ENCODE data around the gene PLPP3.

Gene PLPP3

GRCh38 chr1:56531624-56532349 is 47.6 kb downstream of the PLPP3 start (continued):
- TF ChIP-seq ZNF548 (tag by site-specific recombination; IDR thresholded peaks at IDR 0.05) (no peak), ZNF626 (tag by site-specific recombination; IDR thresholded peaks at IDR 0.05) (no peak), ZNF311 (tag by site-specific recombination; IDR thresholded peaks at IDR 0.05; ENCODE audit: borderline replicate concordance) (no peak), SP3 (tag by site-specific recombination; IDR thresholded peaks at IDR 0.05) (no peak), HIC1 (tag by site-specific recombination; IDR thresholded peaks at IDR 0.05) (no peak), ZNF530 (tag by site-specific recombination; IDR thresholded peaks at IDR 0.05; ENCODE audit: low read depth) (no peak), ZNF747 (tag by site-specific recombination; IDR thresholded peaks at IDR 0.05) (no peak), MZF1 (tag by site-specific recombination; IDR thresholded peaks at IDR 0.05; ENCODE audit: borderline replicate concordance) (peak; percentile 93), REPIN1 (tag by site-specific recombination; IDR thresholded peaks at IDR 0.05; ENCODE audit: low read depth) (peak; percentile 49; the same call in 1 of the 2 replicates), GFI1B (tag by site-specific recombination; IDR thresholded peaks at IDR 0.05) (no peak), ZNF274 (IDR thresholded peaks at IDR 0.05; ENCODE audit: low read length) (no peak), ZNF274 (tag by site-specific recombination; IDR thresholded peaks at IDR 0.05; ENCODE audit: borderline replicate concordance) (no peak), SCRT2 (tag by site-specific recombination; IDR thresholded peaks at IDR 0.05) (no peak), ZNF701 (tag by site-specific recombination; IDR thresholded peaks at IDR 0.05) (no peak), BCL11A (tag by site-specific recombination; IDR thresholded peaks at IDR 0.05; ENCODE audit: low read depth) (no peak), REST (tag by site-specific recombination; IDR thresholded peaks at IDR 0.05) (no peak), ZNF266 (tag by site-specific recombination; IDR thresholded peaks at IDR 0.05; ENCODE audit: low read depth) (no peak), ZNF837 (tag by site-specific recombination; IDR thresholded peaks at IDR 0.05) (no peak), ZBTB17 (tag by site-specific recombination; IDR thresholded peaks at IDR 0.05) (no peak), SETDB1 (IDR thresholded peaks at IDR 0.05; ENCODE audit: insufficient read length, low read length) (no peak), MEIS1 (CRISPR knock-in tag; IDR thresholded peaks at IDR 0.05; ENCODE audit: borderline replicate concordance) (no peak)
- TF ChIP-seq, protein P1, sequence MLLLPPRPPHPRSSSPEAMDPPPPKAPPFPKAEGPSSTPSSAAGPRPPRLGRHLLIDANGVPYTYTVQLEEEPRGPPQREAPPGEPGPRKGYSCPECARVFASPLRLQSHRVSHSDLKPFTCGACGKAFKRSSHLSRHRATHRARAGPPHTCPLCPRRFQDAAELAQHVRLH (tag by site-specific recombination; IDR thresholded peaks at IDR 0.05): peak; percentile 68; the same call in 1 of the 2 replicates
- TF ChIP-seq, protein P2, sequence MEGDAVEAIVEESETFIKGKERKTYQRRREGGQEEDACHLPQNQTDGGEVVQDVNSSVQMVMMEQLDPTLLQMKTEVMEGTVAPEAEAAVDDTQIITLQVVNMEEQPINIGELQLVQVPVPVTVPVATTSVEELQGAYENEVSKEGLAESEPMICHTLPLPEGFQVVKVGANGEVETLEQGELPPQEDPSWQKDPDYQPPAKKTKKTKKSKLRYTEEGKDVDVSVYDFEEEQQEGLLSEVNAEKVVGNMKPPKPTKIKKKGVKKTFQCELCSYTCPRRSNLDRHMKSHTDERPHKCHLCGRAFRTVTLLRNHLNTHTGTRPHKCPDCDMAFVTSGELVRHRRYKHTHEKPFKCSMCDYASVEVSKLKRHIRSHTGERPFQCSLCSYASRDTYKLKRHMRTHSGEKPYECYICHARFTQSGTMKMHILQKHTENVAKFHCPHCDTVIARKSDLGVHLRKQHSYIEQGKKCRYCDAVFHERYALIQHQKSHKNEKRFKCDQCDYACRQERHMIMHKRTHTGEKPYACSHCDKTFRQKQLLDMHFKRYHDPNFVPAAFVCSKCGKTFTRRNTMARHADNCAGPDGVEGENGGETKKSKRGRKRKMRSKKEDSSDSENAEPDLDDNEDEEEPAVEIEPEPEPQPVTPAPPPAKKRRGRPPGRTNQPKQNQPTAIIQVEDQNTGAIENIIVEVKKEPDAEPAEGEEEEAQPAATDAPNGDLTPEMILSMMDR (tag by site-specific recombination; IDR thresholded peaks at IDR 0.05): no peak
- TF ChIP-seq, protein P3, sequence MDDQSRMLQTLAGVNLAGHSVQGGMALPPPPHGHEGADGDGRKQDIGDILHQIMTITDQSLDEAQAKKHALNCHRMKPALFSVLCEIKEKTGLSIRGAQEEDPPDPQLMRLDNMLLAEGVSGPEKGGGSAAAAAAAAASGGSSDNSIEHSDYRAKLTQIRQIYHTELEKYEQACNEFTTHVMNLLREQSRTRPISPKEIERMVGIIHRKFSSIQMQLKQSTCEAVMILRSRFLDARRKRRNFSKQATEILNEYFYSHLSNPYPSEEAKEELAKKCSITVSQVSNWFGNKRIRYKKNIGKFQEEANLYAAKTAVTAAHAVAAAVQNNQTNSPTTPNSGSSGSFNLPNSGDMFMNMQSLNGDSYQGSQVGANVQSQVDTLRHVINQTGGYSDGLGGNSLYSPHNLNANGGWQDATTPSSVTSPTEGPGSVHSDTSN (CRISPR knock-in tag; IDR thresholded peaks at IDR 0.05): no peak
- TF ChIP-seq, protein P4, sequence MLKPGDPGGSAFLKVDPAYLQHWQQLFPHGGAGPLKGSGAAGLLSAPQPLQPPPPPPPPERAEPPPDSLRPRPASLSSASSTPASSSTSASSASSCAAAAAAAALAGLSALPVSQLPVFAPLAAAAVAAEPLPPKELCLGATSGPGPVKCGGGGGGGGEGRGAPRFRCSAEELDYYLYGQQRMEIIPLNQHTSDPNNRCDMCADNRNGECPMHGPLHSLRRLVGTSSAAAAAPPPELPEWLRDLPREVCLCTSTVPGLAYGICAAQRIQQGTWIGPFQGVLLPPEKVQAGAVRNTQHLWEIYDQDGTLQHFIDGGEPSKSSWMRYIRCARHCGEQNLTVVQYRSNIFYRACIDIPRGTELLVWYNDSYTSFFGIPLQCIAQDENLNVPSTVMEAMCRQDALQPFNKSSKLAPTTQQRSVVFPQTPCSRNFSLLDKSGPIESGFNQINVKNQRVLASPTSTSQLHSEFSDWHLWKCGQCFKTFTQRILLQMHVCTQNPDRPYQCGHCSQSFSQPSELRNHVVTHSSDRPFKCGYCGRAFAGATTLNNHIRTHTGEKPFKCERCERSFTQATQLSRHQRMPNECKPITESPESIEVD (tag by site-specific recombination; IDR thresholded peaks at IDR 0.05): peak; percentile 87
- TF ChIP-seq, protein P5, sequence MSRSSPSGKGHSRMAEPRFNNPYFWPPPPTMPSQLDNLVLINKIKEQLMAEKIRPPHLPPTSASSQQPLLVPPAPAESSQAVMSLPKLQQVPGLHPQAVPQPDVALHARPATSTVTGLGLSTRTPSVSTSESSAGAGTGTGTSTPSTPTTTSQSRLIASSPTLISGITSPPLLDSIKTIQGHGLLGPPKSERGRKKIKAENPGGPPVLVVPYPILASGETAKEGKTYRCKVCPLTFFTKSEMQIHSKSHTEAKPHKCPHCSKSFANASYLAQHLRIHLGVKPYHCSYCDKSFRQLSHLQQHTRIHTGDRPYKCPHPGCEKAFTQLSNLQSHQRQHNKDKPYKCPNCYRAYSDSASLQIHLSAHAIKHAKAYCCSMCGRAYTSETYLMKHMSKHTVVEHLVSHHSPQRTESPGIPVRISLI (tag by site-specific recombination; IDR thresholded peaks at IDR 0.05): no peak

Data from HEK293 (cell line).